Right cardiac atrium (tissue), 5 donors: ENCODE results near the gene TAGAP. TPM values are rescaled to one million over a fixed set of nuclear protein-coding genes. Genes with fewer than 3 reads are reported as not detected.

Experiments used
- ATAC-seq, 2 donors: fragments of 200-7000 bp; cut with Tn5 transposase; one replicate each; pipeline versions ENCODE4 v1.8.0 to v1.9.1; 2020; ENCODE audit warnings: moderate library complexity in 2 of 2, mild to moderate bottlenecking in 1 of 2
- DNase-seq, 3 donors: peaks; one replicate each; pipeline ENCODE4 v3.0.0-alpha.2; 2020
- H3K27ac ChIP-seq: one replicate; pipeline ENCODE4 v1.5.1; 2013; ENCODE audit warnings: mild to moderate bottlenecking, low read length, control low read depth, moderate library complexity
- H3K27me3 ChIP-seq: one replicate; pipeline ENCODE4 v1.6.1; 2013; ENCODE audit not compliant: control insufficient read depth, insufficient read depth
- H3K4me1 ChIP-seq: one replicate; pipeline ENCODE4 v1.6.1; 2013; ENCODE audit warnings: low read length; ENCODE audit not compliant: control insufficient read depth, insufficient read depth
- H3K4me3 ChIP-seq: one replicate; pipeline ENCODE4 v1.5.1; 2013; ENCODE audit warnings: low read length, control low read depth
- H3K9me3 ChIP-seq: one replicate; pipeline ENCODE4 v1.6.1; 2013; ENCODE audit warnings: low read length; ENCODE audit not compliant: control insufficient read depth
- WGBS: extraction: QIAGEN DNeasy Blood & Tissue Kit; methylation state at CpG from one replicate; pipeline ENCODE4 v1.1.7; 2013; 5-methylcytosine and 5-hydroxymethylcytosine counted together
- intact Hi-C, 4 donors: fragments of 100-400 bp; cut with DNase I; formaldehyde crosslinking; loops; one replicate each; pipeline versions ENCODE4 v1.11.0 to v1.14.0; 2022 to 2023
- long read RNA-seq, 4 donors: library from polyadenylated mRNA; unstranded; transcript quantifications; one replicate each; pipeline ENCODE4 v2.0.0, GENCODE V29; 2020 to 2021
- polyA plus RNA-seq: library from polyadenylated mRNA; stranded (reverse); fragments of 200-250 nt; gene quantifications from one replicate; pipeline ENCODE4 v1.2.3, GENCODE V29; 2013
- total RNA-seq, 4 donors: library from RNA; stranded (reverse); fragmentation: NEBNext Ultra II Directional; extraction: Animal tissue kit (Norgen Biotek cat#: 25700); gene quantifications; one replicate each; pipeline ENCODE4 v1.2.1, GENCODE V29; 2021
- donor health status: healthy with polysubstance abuse.
- donor health status: DM: no; HTN: yes; CAD: no.
- donor health status: DM: no; HTN: no; CAD: no.
- donor health status: DM: no; HTN: yes; CAD: no; lungs with severe emphysema.
- donor health status: DM: yes; HTN: yes; CAD: no.

The TAGAP gene
- 1 to 10 TPM; 1.2 to 2.0 (median 1.5) TPM for total RNA-seq
- 0.63 TPM for polyA plus RNA-seq
- long read RNA-seq, donor 1, partial matches to known transcripts, result 0 of 1 reads
- long read RNA-seq, donor 1, other reads (novel, unspliced or antisense), result 0 of 1 reads
- long read RNA-seq, donor 2, result 0 reads
- long read RNA-seq, donor 3, partial matches to known transcripts, result 0 of 3 reads
- long read RNA-seq, donor 3, other reads (novel, unspliced or antisense), result 0 of 3 reads
- long read RNA-seq, donor 4, result 0 reads

GRCh38 chr6:159044899-159045727 lies at the start of gene TAGAP:
Gene TAGAP, minus strand, starts transcription at chr6:159044991. Its CDS starts 845 bp downstream, at chr6:159044146.
- WGBS, result 35% methylated on average over 15 of the region's 15 CpGs
- peak; percentile 48 to 87 (median 80) for DNase-seq
- Histone ChIP-seq H3K27ac (no peak within 1 kb of the TSS), H3K27me3 (no peaks in the 10 kb centered on the region), H3K9me3 (no peaks in the 10 kb centered on the region), H3K4me3 (peak within 1 kb of the TSS; percentile 48), H3K4me1 (no peaks in the 10 kb centered on the region)
- intact Hi-C loops, result loop anchor here (5.0 to 10.0 kb wide), 3 partner anchors 57 to 90 kb away; no protein-coding TSS in a partner anchor
- ATAC-seq, result peak; percentile 78 to 80

- DNase-seq (no peak), ATAC-seq (peak in 1 of 2 donors; percentile 38)
- WGBS, result 85% methylated on average over 32 of the region's 32 CpGs
- H3K9me3 ChIP-seq, result no peaks in the 10 kb centered on the region
- no peaks in the 10 kb centered on the region for H3K4me1 ChIP-seq
- no peak overlapping the region for H3K27ac ChIP-seq
- no peaks in the 10 kb centered on the region for H3K27me3 ChIP-seq
- no peak overlapping the region for H3K4me3 ChIP-seq
- intact Hi-C loops, result no loop called here
Observed at GRCh38 chr6:159093609-159094443, 49.0 kb upstream of the TAGAP start.

GRCh38 chr6:159092631-159093030 lies 47.8 kb upstream of the TAGAP start:
- no peaks in the 10 kb centered on the region for H3K9me3 ChIP-seq
- H3K27me3 ChIP-seq, result no peaks in the 10 kb centered on the region
- DNase-seq (no peak), ATAC-seq (peak in 1 of 2 donors; percentile 31)
- no peaks in the 10 kb centered on the region for H3K4me1 ChIP-seq
- intact Hi-C loops, result no loop called here
- no peak overlapping the region for H3K4me3 ChIP-seq
- no peak overlapping the region for H3K27ac ChIP-seq
- 75% methylated on average over 5 of the region's 5 CpGs for WGBS

GRCh38 chr6:159090530-159091480 lies 46.0 kb upstream of the TAGAP start:
- Histone ChIP-seq H3K9me3 (no peaks in the 10 kb centered on the region), H3K27me3 (no peaks in the 10 kb centered on the region), H3K4me1 (no peaks in the 10 kb centered on the region), H3K27ac (no peak overlapping the region), H3K4me3 (no peak overlapping the region)
- 63% methylated on average over 10 of the region's 10 CpGs for WGBS
- no peak for DNase-seq
- intact Hi-C loops, result no loop called here
- ATAC-seq, result no peak

- DNase-seq (no peak), ATAC-seq (no peak)
- no peaks in the 10 kb centered on the region for H3K27me3 ChIP-seq
- H3K27ac ChIP-seq, result no peak overlapping the region
- no peak overlapping the region for H3K4me3 ChIP-seq
- no peaks in the 10 kb centered on the region for H3K4me1 ChIP-seq
- WGBS, result 91% methylated on average over 3 of the region's 3 CpGs
- intact Hi-C loops, result no loop called here
- H3K9me3 ChIP-seq, result no peaks in the 10 kb centered on the region
Observed at GRCh38 chr6:159089909-159090308, 45.1 kb upstream of the TAGAP start.

- no peaks in the 10 kb centered on the region for H3K4me1 ChIP-seq
- WGBS, result 90% methylated on average over 3 of the region's 3 CpGs
- no peak for ATAC-seq
Observed at GRCh38 chr6:159089443-159089842, 44.7 kb upstream of the TAGAP start.

GRCh38 chr6:159086033-159086618 lies 41.3 kb upstream of the TAGAP start:
- no peak overlapping the region for H3K27ac ChIP-seq
- intact Hi-C loops, result no loop called here
- ATAC-seq (no peak), DNase-seq (no peak)
- H3K27me3 ChIP-seq, result no peaks in the 10 kb centered on the region
- 71% methylated on average over 2 of the region's 2 CpGs for WGBS
- H3K4me3 ChIP-seq, result no peak overlapping the region
- H3K9me3 ChIP-seq, result no peaks in the 10 kb centered on the region
- no peaks in the 10 kb centered on the region for H3K4me1 ChIP-seq

More at GRCh38 chr6:159089443-159089842, 44.7 kb upstream of the TAGAP start:
- no peak for DNase-seq
- no peak overlapping the region for H3K4me3 ChIP-seq
- H3K27ac ChIP-seq, result no peak overlapping the region
- intact Hi-C loops, result no loop called here
- H3K9me3 ChIP-seq, result no peaks in the 10 kb centered on the region
- H3K27me3 ChIP-seq, result no peaks in the 10 kb centered on the region

- no peaks in the 10 kb centered on the region for H3K9me3 ChIP-seq
- intact Hi-C loops, result no loop called here
- no peak overlapping the region for H3K4me3 ChIP-seq
- H3K27ac ChIP-seq, result no peak overlapping the region
- 91% methylated on average over 7 of the region's 7 CpGs for WGBS
- no peaks in the 10 kb centered on the region for H3K4me1 ChIP-seq
- no peaks in the 10 kb centered on the region for H3K27me3 ChIP-seq
- no peak for ATAC-seq
- DNase-seq, result no peak
Observed at GRCh38 chr6:159085396-159085895, 40.7 kb upstream of the TAGAP start.

GRCh38 chr6:159084493-159085091 lies 39.8 kb upstream of the TAGAP start:
- no peaks in the 10 kb centered on the region for H3K27me3 ChIP-seq
- no peak for ATAC-seq
- H3K27ac ChIP-seq, result no peak overlapping the region
- no peak overlapping the region for H3K4me3 ChIP-seq
- DNase-seq, result no peak
- intact Hi-C loops, result no loop called here
- no peaks in the 10 kb centered on the region for H3K4me1 ChIP-seq
- no peaks in the 10 kb centered on the region for H3K9me3 ChIP-seq
- 84% methylated on average over 2 of the region's 2 CpGs for WGBS
